HG03432 (cell line): ENCODE measurements around the gene NFYC.

Experiments used
- ATAC-seq: cut with Tn5 transposase; IDR thresholded peaks from one replicate; pipeline ENCODE4 v1.9.1; 2021; ENCODE audit warnings: mild to moderate bottlenecking, moderate library complexity; ENCODE audit not compliant: unreplicated experiment

NFYC gene

DNA sequence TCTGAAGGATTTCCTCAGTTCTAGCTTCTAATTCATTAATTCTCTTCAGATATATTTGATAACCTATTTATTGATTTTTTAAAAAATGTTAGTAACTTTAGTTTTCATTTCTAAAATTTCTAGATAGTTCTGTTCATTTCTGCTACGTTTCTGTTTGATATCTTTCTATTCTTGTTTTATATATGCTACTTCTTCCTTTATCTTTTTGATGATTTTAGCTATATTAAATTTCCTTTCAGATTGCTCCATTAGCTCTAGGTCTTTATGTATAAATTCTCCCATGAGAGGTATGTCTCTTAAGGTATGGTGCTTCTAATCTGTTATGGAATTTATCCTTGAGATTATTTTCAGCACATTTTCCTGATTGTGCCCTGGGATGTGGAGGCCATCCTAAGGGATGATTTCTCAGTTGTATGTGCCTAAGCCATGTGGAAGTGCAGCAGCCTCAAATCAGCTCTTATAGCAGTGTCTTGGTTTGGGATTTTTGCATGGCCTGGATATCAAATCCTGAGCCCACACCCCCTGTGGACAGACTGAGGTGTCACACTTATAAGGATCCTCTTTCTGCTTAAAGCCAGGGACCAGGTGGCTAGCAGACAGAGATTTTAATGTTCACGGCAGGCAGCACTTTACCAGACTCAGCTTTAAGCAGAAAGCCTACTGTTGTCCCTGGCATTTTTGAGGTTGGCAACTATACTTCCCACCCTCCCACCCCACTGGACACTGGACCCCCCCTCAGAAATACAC is 85.9 kb downstream of the NFYC start:
- no peak for ATAC-seq

DNA sequence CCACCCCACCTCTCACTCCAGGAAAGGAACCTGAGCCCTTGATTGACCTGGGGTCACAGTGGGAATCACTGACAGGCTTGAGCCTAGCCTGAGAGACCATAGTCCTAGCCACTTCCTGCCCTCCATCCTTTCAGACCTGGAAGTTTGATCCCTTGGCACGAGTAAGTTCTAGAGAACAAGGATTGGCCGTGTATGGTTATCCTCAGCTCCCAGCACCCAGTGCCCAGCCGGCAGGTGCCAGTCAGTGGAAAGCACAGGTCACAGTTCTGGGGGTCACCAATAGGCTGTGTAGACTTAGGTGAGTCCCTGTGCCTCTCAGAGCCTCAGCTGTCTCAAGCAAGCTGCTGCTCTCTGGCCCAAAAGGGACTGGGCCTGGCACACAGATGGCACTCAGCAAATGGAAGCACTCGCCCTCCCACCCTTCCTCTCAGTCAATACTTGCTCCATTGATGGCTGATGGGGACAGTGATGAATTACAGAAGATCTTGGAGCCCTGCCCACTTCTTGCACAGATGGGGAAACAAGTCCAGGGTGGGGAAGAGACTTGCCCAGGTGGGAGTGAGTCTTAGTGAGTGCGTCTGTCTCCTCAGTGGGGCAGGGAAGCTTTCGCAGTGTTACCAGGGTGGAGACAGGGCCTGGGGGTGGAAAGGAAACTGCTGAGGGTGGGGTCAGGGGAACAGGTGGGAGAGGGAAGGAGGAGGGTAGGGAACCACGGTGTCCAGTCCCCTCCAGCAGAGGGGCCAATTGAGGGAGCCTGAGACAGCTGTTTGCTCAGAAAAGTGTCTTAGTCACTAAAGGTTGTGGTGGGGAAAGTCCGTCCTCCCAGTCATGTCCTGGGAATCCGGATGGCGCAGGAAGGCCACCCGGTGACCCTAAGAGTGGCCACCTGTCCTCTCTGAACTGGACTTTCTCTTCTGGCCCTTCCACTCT is 89.4 kb downstream of the NFYC start:
- no peak for ATAC-seq

DNA sequence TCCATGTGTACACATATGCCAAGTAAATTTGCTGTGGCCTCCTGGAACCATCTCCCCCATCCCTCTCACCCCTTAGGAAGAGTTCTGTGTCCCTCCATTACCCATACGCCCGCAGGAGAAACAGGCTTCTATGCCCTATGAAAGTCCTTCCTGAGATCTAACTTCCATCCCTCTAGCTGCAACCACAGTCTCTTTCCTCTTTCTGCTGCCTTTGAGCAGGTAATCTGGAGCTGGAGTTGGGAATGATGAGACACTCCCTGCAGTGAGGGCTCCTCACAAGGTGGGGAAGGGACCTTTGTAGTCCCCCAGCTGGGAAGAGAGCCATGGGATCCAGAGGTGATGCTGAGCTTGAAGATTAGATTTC is 90.1 kb downstream of the NFYC start:
- no peak for ATAC-seq

DNA sequence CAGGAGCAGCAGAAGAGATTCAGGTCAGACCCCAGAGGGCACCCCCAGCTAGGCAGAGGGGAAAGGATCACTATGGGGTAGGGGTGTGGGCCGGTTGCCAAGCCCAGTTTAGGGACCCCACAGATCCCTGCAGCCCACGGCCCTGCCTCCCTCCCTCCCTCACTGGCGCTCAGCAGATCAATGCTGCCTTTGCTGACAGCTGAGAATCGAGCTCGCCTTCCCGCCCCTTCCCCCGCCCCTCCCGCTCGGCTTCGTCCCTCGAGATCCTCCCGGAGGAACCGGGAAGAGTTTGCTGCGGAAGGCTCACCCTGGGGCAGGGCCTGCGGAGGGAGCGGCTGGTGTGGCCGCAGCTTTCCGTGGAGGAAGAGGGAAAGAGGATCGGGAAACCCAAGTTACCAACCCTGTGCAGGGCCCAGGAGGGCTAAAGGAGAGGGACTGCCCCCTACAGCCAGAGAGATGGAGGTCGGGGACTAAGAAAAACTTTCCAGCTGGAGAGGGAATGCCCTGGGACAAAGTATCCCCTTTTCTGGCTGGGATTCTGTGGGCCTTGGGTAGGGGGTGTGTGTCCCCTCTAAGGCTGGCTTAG is 91.0 kb downstream of the NFYC start:
- no peak for ATAC-seq

DNA sequence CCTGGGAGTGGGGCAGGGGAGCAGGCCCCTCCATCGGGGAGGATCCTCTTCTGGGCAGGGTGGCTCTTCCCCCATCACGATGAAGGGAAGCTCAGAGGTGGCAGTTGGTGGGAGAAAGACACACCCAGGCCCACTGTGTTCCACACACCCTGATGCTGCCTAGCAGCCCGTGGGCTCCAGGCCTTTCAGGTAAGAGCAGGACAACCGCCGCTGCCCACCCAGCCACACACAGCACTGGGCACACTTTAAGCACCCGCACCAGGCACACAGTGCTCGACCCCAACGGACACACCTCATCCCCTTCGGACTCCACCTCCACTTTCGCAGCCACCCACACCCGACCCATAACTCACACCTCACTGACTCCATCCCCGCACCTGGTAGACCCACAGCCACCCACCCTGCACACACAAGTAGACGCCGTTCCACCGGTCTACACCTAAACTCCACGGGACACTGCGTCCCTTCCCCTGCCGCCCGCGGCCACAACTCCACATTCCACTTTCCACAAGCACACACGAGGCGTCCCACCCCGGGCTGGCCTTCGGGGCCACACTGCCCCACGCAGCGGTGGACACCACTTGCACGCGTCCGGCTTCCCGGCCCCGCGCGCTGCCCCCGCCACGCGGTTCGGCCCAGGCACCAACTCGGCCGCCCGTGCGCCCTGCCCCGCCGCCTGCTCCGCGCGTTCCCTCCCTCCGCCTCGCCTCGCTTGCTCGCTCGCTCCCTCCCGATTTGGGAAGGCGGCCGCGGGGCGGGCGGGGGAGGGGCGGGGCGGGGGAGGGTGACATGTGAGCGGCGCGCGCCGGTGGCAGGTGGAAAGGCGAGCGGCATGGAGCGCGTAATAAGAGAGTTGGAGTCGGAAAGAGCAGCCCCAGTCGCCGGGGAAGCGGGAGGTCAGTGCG is 91.7 kb downstream of the NFYC start, which contains the start of gene KCNQ4:
KCNQ4 (plus strand) TSS at position 787 of the 905 bp plus-strand sequence. CDS start 307 bp downstream, outside the sequence.
- ATAC-seq = no peak

DNA sequence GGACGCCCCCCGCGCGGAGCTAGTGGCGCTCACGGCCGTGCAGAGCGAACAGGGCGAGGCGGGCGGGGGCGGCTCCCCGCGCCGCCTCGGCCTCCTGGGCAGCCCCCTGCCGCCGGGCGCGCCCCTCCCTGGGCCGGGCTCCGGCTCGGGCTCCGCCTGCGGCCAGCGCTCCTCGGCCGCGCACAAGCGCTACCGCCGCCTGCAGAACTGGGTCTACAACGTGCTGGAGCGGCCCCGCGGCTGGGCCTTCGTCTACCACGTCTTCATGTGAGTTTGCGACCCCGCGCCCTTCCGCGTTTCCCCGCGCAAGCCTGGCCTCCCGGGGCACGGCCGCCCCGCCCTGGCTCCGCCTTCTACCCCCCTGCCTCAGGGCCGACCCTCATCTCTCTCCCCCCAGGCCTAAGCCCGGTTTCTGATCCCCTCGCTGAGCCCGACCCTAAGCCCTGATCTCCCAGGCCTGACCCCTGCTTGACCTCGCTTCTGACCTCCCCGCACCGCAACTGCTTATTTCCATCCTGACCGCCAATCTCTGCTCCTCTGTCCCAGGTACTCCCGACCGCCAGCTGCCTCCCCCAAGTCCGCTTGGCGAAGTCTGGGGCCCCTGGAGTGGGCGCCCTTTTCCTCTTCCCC is 92.8 kb downstream of the NFYC start:
- no peak for ATAC-seq

DNA sequence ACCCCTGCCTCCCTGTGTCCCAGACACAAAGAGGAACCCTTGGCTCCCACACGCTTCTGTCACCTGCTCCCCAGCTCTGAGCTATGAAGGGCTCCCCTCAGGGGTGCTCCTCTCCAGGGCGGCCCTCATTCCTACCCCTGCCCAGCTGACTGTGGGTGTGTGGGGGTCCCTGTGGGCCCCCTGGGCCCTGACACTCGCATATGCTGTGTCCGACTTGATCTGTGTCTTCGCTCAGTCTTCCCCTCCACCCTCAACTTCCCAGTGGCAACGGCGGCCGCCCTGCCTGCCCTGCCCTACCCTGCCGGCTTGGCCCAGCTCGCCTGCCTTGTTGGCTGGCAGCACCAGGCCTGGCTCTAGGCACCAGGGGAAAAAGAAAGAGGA is 93.3 kb downstream of the NFYC start:
- ATAC-seq = no peak

DNA sequence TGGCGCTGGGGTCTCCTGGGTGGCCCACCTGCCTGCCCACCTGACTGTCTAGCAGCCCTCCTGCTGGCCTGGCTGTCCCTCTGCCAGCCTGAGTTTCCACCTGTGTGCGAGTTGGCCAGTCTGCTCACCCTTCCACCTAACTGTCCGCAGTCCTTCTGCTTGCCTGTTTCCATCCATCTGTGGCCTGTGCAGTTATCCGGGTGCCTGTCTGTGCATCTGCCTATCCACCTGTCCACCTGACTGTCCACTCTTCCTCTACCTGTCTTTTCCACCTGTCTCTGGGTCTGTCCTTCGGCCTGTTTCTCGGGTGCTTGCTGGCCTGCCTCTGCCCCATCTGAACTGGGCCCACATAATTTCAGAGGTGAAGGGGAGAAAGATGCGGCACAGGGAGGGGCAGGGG is 93.9 kb downstream of the NFYC start:
- no peak for ATAC-seq

DNA sequence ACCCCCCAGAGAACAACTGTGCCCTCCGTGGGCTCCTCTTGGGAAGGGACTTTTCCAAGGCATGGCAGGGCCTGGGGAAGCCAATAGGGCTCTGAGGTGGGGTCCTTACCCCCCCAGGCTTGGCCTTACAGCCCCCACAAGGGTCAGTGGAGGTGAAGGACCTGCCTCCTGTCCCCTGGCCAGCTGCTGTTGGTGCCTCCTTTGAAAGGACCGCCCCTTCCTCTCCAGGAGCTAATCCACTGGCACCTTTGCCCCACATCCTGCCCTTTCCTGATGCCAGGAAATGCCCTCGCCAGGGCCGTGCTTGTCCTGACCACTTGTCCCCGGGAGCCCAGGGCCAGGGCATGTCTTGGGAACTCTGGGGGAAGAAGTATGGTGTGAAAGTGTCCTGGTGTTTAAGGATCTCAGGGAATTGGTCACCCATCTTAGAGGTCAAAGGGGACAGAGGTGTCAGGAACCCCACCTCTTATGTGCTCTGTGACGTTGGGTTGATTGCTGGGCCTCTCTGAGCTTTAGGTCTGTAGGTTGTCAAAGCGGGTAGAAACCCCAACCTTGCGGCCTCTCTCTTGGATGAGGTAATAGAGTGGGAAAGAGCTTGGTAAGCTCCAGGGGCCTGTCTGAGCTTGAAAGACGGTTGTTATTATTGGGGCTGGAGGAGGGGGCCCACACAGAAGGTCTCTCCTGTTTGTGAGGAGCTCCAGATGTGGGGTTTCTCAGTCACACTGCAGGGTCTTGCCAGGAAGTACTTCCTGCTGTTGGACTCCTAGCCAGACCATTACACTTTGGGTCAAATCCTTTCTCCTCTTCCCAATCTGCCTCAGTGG is 94.9 kb downstream of the NFYC start:
- ATAC-seq = no peak

DNA sequence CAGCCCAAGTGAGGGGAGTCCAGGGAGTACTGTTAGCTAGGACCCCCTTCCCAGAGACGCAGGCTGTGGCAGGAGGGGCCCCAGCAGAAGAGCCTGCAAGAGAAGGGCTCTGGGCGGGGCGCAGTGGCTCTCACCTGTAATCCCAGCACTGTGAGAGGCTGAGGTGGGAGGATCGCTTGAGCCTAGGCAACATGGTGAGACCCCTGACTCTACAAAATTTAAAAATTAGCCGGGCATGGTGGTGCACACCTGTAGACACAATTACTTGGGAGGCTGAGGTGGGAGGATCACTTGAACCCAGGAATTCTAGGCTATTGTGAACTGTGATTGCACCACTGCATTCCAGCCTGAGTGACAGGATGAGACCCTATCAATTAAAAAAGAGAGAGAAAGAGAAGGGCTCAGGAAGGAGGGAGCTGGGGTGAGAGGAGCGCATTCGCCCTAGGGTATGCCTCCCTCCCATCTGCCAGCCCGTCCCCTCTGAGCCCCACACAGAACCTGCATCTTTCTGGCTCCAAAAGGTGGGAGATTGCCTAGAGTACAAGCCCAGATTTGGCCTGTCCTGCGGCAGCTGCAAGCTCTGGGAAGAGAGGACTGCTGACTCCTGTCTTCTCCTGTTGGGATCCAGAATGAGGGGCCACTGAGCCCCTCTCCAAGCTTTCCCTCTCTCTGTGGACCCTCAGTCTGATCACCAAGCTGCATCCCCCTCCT is 95.6 kb downstream of the NFYC start:
- no peak for ATAC-seq

DNA sequence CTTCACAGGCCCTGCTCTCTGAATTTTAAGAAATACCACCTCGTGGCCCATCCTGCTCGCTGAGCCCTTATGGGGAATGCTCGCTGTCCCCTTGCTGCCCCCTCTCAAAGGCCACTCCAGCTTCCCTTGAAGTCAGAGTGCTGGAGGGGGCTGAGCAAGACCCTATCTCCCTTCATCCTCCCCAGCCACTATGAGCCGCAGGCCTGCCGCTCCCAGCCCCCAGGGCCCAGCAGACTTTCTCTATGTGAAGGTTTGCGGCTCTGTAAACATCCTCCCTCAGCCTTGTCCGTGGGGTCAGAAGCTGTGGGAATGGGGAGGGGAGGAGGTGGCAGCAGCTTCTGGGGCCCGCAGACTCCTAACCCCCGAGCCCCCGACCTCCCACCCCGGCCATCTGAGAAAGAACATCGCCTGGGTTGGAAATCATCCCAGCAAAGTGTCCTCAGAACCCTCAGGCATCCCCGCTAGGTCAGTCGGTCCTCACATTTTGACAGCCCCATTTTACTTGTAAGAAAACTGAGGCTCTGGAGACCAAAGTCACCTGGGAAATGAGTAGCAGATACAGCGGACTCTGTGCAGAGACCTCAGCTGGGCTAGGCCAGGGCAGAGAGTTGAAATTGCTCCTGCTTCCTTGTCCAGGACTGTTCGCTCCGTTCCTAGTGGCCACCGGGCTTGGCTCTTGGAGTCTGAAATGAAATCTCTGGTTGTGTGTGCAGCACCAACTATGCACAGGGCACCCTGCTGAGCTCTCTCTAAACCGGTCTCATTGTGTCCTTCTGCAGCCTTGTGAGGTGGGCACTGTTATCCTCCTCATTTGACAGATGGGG is 96.4 kb downstream of the NFYC start:
- ATAC-seq = no peak

DNA sequence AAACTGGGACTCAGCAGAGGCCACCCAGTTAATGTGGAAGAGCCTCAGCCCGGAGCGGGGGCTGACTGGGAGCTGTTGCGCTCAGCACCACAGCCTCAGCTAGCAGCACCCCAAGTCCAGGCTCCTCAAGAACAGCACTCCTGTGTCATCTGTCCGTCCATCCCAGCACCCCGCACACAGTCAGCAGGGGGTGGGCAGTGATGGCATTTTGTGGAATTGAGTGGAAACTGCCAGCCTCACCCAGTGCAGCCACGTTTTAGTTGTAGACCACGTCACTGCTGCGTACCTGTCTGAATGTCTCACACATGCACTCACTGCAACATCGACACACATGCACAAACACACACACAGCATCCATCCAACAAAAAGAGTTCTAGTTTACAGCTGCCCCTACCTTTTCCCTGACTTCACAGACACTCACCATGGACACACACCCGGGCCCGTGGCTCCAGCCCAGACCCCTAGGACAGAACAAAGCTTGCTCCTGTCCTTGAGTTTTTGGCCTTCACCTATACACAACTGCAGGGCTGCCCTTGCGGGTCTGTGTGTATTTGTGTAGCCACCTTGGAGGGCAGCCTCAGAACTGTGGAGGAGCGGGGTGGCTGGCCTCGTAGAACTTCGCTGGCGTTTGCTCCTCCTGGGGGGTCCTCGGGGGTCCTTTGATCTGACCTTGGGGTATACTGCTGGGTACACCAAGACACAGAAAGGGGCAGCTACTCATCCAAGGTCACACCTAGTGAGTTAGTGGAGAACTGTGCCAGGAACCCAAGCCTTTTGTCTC is 97.2 kb downstream of the NFYC start:
- no peak for ATAC-seq

DNA sequence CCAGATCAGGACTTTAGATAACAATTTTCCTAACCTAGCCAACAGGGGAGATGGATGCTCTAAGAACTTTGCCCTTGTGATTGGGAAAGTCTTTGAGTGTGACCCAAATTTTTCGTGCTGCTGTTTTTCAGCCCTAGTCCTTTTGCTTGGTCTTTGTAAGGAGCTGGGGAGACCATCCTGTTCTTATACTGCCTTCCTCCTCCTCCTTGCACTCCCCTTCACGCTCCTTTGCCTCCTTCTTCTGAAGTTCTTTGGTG is 97.8 kb downstream of the NFYC start:
- no peak for ATAC-seq

DNA sequence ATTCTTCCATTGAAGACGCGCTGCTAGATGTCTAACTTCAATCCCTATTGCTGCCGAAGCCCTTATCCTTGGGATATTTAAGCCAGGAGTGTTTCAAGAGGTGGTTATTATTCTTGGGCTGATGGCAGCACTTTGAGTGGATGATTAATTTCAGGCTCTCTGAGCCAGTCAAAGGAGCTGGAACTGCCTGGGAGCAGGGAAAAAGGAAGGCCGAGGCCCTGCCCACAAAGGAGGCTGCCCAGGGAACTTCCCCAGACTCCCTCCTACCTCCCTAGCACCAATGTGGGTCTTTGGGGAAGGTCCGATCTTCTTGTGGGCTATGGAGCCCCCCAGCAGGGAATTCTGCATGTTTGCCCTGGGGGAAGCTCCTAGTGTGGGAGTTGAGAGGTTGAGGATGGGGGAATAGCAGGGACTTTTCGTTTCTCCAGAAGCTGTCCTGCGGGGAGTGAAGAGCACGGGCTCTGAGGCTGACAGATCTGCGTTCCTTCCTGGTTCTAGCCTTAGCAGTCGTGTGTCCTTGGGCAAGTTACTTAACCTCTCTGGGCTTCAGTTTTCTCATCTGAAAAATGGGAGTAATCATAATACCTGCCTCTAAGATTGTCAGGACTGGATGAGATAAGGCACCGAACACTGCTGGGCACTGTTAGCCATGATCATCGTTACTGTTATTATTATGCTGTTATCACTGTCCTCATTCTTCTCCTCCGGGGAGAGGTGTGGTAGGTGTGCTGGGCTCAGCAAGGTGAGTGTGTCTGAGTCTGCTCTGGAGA is 98.3 kb downstream of the NFYC start:
- ATAC-seq = no peak

DNA sequence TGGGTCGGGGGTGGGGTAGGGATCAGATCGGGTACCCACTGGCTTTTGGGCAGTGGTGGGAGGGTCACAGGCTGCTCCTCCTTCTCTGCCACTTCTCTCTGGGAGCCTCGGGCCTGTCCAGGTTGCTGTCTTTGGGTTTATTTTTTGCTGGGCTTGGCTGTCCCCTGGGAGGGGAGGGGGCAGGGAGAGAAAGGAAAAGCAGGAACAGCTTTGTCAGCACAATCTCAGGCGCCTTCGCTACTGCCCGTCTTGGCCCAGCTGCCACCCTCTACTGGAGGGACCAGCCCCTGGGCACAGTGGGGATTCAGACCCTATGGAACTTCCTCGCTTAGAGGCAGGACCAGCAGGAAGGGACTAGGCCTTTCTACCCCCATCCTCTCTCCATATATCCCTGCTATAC is 100.5 kb downstream of the NFYC start:
- no peak for ATAC-seq

DNA sequence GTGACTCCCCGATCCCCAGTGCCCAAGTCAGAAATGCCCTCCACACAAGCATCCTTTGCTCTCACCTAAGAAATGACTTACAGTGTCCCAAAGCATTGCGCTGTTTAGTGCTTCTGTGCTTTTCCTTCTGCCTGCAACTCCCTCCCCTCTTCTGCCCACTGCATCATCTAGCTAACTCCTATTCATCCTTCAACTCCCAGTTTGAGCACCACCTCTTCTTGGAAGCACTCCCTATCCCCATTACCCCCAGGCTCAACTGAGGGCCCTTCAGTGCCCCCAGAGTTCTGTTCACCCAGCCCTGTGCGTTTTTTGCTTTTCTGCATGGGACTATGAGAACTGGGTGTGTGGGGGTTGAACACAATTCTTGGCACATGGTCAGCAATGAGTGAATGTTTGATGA is 102.1 kb downstream of the NFYC start:
- ATAC-seq = no peak

DNA sequence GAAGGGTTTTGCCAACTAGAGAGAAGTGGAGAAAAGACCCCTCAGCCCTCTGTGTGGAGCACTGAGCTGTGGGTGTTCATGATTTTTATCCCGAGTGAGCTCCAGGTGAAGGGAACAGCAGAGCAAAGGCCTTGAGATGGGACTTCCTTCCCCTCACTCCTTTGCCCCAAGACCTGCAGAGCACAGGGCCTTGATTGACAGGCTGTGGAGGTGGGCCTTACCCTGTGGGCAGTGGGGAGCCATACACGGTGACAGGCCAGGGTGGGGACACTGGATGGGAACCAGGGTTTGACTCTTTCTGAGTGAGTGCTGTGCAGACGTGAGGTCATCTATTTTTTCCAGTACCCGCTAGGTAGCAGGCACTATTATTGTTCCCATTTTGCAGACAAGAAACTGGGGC is 102.5 kb downstream of the NFYC start:
- ATAC-seq = no peak
